GM21526 (cell line): ENCODE data around the gene KLF1.
"Not testable (repeated sequence)": the region's sequence is repeated elsewhere in the genome, so short reads cannot be mapped to it uniquely, and the experiment has no call there.

ENCODE experiments used
- ATAC-seq: cut with Tn5 transposase; IDR thresholded peaks from one replicate; pipeline ENCODE4 v1.9.1; 2021; ENCODE audit warnings: moderate library complexity; ENCODE audit not compliant: unreplicated experiment, low FRiP score

KLF1 gene

GRCh38 chr19:12868540-12869112 is 18.4 kb downstream of the KLF1 start:
- ATAC-seq = no peak

GRCh38 chr19:12867120-12868099 is 19.6 kb downstream of the KLF1 start:
- no peak for ATAC-seq

DNA sequence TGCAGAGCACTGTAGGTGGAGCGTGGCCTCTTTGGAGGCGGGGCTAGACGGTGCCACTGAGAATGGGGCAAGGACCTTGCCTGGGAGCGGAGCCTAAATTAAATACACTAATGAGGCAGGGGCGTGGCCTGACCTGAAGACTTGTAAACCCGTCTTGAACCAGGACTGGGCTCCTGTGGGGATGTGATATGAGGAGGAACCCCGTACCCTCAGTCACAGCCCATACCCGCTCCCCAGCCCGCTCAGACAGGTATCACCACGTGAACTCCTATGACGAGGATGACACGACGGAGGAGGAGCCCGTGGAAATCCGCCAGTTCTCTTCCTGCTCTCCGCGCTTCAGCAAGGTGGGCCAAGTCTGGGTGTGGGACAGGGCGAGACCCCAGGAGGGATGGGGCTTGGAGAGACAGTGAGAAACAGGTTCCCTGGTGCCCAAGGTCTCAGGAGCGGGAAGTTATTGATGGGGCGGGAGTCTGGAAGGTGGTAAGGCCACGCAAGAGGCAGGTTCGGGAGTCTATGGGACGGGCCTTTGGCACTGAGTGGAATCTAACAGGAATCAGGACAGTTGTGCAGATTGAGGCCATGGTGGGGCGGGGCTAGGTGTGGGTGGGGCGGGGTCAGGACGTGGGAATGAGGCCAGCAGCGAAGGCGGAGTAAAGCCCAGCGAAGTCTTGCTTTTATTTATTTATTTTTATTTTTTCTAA is 20.4 kb downstream of the KLF1 start:
- ATAC-seq = no peak

DNA sequence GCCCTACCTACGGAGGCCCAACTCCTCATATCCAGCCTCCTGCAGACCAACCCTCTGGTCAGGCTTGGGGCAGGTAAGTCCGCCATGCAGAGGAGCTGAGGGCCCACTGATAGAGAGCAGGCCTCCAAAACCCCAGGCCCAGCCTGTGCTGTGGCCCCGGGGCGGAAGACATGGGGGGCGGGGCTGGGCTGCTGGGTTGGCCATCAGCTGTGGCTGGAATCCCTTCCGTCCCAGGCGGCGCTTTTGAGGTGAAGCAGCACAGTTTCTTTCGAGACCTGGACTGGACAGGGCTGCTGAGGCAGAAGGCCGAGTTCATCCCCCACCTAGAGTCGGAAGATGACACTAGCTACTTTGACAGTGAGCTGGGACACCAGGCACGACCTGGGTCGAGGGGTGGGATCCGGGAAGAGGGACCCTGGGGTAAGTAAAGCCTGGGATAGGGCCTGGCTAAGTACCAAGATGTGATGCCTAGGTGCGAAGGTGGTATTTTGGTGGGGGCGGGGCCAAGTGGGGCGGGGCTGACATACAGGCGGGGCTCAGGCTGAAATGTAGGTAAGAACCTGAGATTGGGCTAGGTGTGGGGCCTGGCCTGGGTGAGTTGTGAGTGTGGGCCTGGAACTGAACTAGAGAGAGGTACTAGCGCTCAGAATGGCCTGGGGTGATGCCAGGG is 21.1 kb downstream of the KLF1 start:
- no peak for ATAC-seq

DNA sequence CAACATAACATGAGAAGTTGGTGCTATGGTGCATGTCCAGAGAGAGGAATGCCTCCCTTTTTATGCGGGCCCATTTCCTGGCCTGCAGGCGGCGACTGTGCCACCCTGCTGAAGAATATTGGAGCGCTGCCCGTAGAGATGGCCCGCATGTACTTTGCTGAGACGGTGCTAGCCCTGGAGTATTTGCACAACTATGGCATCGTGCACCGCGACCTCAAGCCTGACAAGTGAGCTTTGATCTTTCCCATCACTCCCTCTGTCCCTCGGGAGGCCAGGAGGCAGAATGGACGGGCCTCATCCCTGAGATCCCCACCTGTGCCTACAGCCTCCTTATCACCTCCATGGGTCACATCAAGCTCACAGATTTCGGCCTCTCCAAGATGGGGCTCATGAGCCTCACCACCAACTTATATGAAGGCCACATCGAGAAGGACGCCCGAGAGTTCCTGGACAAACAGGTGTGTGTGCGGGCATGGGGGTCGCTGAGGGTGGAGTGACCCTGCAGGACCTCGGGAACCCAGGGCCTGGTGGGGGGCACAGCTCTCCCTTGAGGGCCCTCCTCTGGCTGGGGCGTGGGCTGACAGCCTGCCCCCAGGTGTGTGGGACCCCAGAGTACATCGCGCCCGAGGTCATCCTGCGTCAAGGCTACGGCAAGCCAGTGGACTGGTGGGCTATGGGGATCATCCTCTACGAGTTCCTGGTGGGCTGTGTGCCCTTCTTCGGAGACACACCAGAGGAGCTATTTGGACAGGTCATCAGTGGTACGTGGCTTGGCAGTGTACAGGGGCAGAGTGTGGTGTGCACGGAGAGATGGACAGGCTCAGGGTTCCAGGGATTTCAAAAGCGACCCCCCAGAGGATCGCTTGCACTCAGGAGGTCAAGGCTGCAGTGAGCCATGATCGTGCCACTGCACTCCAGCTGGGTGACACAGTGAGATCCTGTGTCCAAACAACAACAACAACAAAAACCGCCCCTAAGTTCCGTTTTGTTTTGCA is 22.0 kb downstream of the KLF1 start:
- ATAC-seq = no peak

DNA sequence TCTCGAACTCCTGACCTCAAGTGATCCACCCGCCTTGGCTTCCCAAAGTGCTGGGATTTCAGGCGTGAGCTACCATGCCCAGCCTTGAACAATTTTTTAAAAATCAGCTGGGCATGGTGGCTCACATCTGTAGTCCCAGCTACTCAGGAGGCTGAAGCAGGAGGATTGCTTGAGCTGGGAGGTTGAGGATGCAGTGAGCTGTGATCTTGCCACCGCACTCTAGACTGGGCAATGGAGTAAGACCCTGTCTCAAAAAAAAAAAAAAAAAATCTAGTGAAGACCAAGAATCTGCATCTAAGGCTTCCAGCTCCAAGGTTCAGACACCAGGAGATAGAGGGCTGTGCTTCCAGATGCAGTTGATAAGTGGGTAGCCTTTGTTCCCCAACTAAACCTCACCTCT is 22.9 kb downstream of the KLF1 start:
- ATAC-seq = no peak

DNA sequence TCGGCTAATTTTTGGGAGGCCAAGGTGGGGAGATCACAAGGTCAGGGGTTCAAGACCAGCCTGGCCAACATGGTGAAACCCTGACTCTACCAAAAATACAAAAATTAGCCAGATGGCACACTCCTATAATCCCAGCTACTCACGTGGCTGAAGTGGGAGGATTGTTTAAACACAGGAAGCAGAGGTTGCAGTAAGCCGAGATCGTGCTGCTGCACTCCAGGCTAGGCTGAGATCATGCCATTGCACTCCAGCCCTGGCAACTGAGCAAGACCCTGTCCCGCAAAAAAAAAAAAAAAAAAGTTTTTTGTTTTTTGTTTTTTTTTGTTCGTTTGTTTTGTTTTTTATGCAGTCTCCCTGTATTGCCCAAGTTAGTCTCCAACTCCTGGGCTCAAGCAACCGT is 27.5 kb downstream of the KLF1 start:
- ATAC-seq = no peak

DNA sequence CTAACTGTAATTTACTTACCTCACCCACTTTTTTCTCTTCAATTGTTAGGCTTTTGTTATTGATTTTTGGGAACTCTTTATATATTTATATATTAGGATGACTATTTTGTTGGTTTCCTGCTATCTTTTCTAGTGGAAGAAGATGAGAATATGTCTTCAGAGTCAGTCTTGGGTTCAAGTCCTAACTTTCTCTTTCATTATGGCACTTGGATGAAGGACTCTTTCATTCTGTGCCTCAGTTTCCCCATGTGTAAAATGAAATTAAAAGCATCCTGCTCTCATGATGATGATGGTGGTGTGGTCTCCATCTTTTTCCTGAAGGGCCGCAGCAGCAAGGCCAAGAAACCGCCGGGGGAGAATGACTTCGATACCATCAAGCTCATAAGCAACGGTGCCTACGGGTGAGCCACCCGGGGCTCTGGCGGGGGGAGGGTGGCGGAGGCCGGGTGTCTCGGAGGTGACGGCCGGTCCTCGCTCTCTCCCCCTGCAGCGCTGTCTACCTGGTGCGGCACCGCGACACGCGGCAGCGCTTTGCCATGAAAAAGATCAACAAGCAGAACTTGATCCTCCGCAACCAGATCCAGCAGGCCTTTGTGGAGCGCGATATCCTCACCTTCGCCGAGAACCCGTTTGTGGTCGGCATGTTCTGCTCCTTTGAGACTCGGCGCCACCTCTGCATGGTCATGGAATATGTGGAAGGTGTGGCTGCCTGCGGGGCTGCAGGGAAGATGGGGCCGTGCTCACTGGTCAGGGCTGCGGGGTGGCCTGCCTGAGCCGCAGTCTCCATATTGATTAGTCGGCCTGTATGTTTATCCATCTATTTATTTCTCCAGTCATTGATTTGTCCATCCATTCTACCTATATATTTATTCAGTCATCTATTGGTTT is 28.7 kb downstream of the KLF1 start:
- no peak for ATAC-seq

- no peak for ATAC-seq
These were observed 30.3 kb downstream of the KLF1 start for GRCh38 chr19:12856653-12857052.

GRCh38 chr19:12847159-12848139 is 39.6 kb downstream of the KLF1 start:
- ATAC-seq = no peak

DNA sequence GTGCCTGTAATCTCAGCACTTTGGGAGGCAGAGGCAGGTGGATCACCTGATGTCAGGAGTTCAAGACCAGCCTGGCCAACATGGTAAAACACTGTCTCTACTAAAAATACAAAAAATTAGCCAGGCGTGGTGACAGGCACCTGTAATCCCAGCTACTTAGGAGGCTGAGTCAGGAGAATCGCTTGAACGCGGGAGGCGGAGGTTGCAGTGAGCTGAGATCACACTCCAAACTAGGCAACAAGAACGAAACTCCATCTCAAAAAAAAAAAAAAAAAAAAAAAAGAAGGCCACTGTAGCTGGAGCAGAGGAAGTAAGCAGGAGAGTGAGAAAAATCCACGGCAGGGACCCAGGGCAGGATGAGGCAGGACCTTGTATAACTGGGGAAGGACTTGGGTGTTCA is 40.4 kb downstream of the KLF1 start:
- not testable (repeated sequence) for ATAC-seq

DNA sequence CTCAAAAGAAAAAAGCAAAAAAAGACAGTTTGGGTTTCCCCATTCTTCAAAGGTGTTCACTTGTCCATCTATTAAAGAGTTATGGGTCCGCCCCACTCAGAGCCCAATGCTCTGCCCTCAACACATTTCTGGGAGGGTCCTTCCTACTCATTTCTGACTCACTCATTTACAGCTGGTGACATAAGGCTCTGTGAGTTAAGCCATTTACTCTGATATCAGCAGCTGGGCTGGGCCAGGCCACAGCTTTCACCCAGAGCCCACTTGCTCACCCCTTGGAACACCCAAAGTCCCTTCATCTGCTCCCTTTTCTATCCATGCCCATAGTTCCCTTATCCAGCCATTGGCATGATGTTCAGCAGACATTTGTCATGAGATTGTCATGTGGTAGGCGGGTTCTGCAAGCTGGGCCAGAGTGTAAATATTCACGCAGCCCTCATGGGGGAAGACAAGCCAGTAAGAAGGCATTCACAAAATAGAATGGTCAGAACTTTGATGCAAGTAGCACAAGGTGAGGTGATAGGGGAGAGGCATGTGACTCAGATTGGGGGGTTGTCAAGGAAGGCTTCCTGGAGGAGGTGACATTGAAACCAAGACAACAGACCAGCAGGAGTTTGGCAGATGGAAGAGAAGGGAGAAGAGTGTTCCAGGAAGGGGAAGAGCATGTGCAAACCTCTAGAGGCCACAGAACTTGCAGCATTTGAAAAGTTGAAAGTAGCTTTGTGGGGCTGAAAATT is 42.8 kb downstream of the KLF1 start:
- no peak for ATAC-seq

GRCh38 chr19:12843328-12843727 is 43.7 kb downstream of the KLF1 start:
- no peak for ATAC-seq

GRCh38 chr19:12842511-12842910 is 44.5 kb downstream of the KLF1 start:
- ATAC-seq = no peak

DNA sequence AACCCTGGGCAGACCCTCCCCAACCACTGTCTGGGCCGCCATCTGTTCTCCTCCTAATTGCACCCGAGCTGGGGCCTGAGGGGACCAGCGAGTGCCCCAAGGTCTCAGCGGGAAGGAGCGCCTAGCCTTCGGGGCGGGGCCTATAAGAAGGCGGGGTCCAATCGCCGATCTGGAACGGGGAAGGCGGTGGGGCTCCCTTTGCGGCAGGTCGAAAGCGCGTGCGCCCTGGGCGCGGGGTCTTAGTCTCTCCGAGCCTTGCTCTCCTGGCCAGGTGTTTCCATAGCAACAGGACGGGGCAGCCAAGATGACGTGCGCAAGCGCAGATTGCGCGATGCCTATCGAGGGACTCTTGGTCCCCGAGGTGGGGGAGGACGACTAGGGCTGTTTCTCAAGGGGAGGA is 45.9 kb downstream of the KLF1 start:
- no peak for ATAC-seq

DNA sequence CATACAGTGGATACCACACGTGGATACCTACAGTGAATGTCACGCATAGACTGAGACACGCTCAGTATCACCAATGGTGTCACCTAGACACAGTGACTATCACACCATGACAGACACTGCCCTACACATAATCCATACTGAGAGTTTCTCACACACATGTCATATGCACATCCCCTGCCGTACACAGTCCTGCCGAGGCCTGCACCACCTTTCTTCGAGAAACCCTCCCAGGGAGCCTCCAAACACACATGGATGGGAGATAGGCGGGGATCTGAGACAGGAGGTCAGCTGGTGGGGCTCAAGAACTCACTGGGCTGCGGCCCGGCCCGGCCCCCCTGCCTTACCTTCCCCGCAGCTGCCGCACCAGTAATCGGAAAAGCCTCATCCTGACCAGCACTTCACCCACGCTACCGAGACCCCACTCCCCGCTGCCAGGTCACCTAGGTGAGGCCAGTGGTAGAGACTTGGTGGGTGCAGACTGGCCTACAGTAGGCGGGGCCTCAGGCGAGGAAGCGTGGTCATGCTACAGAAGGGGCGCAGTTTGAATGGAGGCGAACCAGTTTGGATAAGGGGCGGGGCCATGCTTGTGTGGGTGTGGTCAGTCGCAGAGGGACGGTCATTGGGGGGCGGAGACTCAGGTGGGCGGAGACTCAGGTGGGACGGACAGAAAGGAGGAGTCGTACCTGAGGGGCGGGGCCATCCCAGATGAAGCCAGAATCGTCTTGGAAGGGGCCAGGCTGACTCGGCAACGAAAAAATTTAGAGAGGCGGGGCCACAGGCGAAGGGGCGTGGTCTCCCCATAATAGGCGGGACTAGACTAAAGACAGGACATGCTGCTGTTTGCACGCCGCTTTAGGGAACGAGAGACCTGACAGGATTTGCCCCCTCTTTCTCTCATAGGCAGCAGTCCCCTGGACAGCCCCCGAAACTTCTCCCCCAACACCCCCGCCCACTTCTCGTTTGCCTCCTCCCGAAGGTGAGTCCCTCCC is 46.6 kb downstream of the KLF1 start:
- no peak for ATAC-seq
